Femur (tissue), 1 donor: Measurements from ENCODE around the gene STK32B.
"Not testable (repeated sequence)": the region's sequence is repeated elsewhere in the genome, so short reads cannot be mapped to it uniquely, and the experiment has no call there.

Experiments
- DNase-seq: peaks from one replicate; pipeline ENCODE4 v3.0.0-alpha.2; 2017

Gene STK32B

DNA sequence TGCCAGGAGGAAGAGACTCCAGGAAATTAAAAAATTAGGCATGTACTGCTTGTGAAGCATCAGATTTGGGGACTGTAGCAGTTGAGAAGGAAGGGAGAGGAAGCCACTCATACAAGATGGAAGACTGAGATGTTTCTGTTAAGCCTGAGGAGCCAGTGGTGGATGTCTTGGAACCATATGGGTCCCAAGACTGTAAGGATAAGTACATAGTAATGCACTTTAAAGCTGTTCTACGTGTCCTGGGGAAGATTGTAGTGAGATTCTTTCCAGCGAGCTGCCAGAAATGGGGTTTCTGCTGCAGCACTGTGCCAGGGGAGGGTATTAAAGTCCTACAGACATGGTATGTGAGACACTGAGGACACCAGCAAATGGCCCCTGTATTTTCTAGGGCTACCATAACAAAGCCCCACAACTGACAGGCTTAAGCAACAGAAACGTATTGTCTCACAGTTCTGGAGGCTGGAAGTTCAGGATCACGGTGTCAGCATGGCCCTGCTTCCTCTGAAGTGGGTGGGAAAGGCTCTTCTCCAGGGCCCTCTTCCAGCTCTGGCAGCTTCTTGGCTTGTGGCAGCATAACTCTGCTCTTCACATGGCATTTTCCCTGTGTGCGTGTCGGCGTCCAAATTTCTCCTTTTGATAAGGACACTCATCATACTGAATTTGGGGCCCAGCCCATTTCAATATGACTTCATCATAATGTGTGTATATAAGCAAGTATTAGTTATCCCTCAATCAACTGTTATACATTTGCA lies 352.6 kb downstream of the STK32B start:
- no peak for DNase-seq

- no peak for DNase-seq
Measured at GRCh38 chr4:5409237-5409636, 358.0 kb downstream of the STK32B start.

GRCh38 chr4:5409972-5410618 lies 358.8 kb downstream of the STK32B start:
- no peak for DNase-seq

DNA sequence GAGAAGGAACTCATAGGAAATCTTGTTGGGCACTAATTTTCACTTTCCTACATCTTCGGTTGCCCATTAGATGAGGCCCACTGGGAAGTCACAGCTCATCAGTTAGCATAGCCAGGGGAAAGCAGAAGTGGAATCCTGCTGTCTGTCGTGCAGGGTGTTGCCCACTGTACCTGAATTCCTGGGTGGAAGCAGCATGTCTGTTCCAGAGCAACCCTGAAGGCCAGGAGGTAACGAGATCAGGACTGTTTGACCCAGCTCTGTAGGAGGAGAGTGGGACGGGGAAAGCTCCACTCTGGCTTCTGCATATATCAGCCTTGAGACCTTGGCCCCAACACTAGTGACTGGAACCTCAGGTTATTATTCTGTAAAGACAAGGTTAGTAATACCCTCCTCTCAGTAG lies 361.0 kb downstream of the STK32B start:
- DNase-seq = no peak

DNA sequence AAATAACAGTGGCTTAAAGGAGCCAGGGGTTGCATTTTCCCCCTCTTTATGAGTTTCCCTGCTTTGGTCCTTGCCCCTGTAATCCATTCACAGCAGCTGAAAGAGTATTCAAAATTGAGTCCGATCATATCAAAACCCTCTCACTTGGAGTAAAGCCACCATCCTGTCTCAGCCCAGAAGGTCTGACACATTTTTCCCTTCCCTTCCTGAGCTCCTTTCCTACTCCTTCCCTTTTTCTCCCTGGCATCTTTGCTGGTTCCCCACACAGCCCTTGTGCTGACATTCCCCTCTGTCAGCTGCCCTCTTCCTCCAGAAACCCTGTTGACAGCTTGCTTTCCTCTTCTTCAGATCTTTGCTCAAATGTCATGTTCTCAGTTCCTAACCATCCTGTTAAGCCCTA lies 361.5 kb downstream of the STK32B start:
- DNase-seq = no peak

- DNase-seq = no peak
Measured at GRCh38 chr4:5416637-5417036, 365.4 kb downstream of the STK32B start.

DNA sequence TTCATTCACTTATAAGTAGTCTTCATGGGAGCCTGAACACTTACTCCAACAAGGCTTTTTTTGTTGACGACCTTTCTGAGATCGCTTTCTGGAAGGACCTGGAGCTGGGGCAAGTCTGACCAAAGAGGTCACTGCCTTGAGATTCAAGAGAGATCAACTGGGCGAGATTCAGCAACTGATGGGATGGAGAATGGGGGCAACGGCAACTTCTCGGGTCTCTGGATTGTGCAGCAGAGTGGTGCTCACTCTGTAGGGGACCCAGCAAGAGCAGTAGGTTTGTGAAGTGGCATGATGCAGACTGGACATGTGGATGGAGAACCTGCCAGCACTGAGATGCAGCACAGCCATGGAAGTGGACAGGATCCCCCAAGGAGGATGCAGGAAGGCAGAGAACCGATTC lies 369.0 kb downstream of the STK32B start:
- DNase-seq = no peak

DNA sequence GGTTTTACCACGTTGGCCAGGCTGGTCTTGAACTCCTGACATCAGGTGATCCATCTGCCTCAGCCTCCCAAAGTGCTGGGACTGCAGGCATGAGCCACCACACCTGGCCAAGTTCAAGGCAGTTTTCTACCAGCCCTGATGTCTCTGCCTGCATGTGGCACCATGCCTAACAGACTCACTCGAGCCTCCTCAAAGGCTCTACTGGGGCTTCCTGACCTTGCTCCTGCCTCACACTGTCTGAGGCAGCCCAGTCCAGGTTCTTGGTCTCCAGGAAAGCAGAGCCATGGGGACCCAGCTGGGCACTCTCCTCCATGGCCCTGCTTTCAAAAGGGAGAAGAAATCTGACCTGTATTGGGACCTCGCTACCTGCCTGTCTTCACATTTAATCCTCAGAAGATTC lies 370.1 kb downstream of the STK32B start:
- no peak for DNase-seq

GRCh38 chr4:5422195-5422594 lies 370.9 kb downstream of the STK32B start:
- no peak for DNase-seq

DNA sequence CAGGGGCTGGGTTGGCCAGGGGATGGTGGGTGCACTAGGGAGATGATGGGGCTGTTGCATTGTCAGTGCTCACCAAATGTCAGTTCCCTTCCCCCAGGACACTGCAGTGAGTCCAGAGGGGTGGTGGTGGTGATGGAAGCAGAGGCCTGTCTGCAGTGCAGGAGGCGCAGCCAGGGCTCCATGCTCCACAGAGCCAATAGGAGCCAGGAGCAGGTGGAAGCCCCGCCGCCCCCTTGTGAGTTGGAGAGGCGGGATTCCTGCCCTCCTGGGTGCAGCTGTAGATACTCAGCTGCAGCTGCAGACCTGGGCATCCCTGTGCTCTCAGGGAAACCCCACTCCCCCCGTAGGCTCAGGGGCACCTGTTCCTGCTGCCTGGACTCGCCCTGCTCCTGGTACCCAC lies 372.4 kb downstream of the STK32B start:
- DNase-seq = no peak

DNA sequence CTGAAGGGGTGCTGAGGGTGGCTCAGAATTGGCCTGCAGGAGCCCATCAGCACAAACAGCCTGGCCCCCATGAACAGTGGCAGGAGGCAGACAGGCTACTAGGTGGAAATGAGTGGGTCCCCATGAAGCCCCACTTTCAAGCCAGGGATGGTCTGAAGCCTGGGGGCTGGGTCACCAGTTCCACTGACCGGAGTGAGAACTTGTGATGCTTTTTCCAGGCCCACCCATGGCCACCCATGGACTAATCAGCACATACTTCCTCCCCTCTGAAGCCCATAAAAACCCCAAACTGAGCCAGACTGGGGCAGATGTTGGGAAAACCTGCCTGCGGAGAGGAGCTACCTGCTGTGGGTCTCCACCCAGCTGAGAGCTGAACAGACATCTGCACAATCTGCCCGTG lies 372.9 kb downstream of the STK32B start:
- DNase-seq = no peak

DNA sequence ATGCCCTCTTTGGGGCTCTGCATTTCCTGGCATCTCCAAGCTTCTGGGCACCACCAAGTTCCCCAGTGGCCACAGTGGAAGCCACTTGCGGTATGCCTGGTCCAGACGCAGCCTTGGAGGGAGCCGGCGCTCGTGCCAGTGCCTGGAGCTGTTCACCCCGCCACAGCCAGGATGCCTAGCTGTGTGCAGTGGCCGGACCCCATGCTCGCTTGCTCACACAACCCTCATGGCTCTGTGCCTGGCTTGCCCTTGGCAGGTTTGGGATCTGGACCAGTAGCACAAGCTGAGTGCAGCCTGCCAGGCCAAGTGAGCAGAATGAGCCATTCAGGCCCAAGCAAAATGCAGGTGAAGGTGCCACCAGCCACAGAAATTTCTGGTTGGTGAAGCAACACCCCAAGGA lies 373.6 kb downstream of the STK32B start:
- no peak for DNase-seq

DNA sequence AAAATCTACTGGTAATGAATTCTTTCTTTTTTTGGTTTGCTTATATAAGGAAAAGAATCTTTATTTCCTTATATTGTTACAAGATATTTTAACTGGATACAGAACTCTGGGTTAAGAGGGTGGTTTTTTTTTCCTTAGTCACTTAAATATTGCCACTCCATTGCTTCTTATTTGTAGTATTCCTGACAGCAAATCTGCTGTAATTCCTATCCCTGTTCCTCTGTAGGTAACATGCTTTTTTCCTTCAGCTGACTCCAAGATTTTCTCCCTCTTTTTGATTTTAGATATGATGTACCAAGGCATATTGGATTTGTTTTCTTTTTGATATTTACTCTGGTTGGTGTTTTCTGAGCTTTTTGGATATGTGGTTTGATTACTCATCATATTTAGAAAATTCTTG lies 378.5 kb downstream of the STK32B start:
- DNase-seq = no peak

GRCh38 chr4:5433196-5433595 lies 381.9 kb downstream of the STK32B start:
- no peak for DNase-seq

DNA sequence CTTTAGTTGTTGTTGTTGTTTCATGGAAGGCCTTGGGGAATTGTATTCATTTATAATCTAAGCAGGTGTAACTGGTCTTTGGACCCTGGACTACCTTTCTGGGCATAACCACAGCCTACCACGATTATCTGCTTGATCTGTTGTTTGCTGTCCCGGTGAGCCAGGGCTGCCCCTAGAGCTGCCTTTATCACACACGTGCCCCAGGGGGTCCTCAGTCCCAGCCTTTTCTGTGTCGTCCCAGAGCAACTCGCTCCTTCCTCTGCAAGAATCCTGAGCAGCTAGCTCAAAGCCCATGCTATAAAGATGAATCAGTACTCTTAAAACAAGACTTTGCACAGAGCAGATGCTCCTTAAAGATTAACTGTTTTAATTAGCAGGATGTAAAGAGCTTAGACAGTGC lies 383.9 kb downstream of the STK32B start:
- no peak for DNase-seq

DNA sequence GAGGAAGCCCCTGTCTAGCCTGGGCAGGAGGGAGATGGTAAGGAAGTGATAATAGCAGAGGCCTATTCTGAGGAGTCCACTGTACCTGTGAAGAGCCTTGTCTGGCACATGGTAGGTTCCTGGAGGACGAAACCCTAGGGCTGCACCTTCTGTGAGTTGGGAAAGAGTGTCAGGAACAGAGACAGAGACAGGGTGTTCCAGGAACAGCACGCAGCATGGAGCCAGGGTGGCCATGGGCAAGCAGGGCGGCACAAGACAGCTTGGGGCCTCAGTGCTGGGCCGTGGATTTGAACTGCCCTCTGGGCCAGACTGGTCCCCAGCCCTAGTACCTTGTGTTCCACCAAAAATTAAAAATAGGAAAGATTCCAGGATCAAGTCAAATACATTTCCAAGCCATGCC lies 384.5 kb downstream of the STK32B start:
- no peak for DNase-seq

GRCh38 chr4:5443976-5444802 lies 392.9 kb downstream of the STK32B start:
- not testable (repeated sequence) for DNase-seq

DNA sequence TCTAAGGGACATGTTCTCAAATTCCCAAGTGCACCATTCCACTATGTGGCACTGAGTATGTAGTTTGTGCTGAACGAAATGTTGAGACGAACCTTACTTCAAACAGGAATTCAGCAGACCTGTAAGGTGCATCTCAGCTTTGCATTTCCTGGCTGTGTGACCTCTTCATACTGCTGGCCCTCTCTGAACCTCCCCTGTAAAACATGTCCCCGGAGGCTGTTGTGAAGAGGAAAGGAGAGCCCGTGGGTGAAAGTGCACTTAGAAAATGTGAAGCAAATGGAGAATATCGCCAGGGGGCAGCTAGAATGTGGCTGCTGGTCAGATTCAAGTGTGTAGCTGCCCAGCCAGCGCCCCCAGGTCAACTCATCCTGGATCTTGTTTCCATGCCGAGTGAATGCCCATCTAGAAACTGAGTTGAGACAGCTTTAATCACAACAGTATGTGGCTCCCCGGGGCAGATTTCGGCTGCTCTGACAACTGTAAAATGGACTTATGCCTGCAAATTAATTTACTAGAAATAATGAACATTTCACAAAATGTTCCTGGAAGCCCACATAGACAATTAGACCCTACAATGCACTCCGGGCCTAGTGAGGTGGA lies 393.7 kb downstream of the STK32B start:
- DNase-seq = no peak

- no peak for DNase-seq
Measured at GRCh38 chr4:5446595-5447226, 395.4 kb downstream of the STK32B start.

DNA sequence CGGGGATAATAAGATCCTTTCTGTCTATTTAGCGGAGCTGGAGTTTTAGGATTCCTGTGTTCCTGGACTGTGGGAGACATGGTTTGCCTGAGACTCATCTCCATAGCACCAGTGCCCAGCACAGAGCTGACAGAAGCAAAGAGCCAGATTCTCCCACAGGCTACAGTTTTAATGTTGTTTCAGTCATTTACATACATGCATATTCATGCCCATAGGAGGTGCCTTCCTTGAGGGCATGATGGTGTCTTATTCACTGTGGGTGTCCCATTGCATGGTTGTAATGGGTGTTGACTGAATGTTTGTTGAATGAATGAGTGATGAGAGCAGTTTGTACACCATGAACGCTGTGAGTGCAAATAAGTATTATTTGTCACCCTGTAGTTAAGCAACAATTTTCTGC lies 396.5 kb downstream of the STK32B start:
- DNase-seq = no peak

DNA sequence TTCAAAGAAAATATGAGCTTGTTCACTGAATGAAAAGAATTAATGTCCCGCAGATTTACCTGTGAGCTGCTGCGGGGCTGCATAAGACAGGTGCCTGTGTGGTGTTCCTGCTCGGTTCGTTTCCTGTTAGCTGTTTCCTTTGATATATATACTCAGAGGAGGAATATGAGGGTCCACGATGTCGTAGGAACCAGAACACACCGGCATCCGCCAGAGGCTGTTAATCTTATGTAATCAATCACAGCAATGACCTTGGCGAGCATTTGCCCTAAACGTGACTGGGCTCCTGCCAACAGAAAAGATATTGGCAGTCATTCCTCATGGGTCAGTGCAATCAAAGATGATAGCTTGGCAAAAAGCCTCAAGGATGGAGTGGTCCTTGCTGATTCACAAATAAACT lies 396.9 kb downstream of the STK32B start:
- DNase-seq = peak; percentile 13

GRCh38 chr4:5451243-5451642 lies 400.0 kb downstream of the STK32B start:
- DNase-seq = no peak

- no peak for DNase-seq
Measured at GRCh38 chr4:5452156-5452555, 400.9 kb downstream of the STK32B start.
